Activated CD8-positive, alpha-beta memory T cell treated with anti-CD3 and anti-CD28 coated beads for 24 hours (primary cell): Measurements from ENCODE around the gene SEPTIN5.
"Not testable (repeated sequence)": the region's sequence is repeated elsewhere in the genome, so short reads cannot be mapped to it uniquely, and the experiment has no call there.

Experiments
- DNase-seq: peaks from one replicate; pipeline ENCODE4 v3.0.0-alpha.2; 2020

SEPTIN5 gene

GRCh38 chr22:19714312-19715187 lies at the start of gene SEPTIN5:
TSS of gene SEPTIN5 (plus strand) at chr22:19714503. CDS start at chr22:19714589, 86 bp downstream.
- no peak for DNase-seq

GRCh38 chr22:19664951-19665783 lies 49.1 kb upstream of the SEPTIN5 start:
- no peak for DNase-seq

GRCh38 chr22:19665784-19666672 lies 48.3 kb upstream of the SEPTIN5 start:
- no peak for DNase-seq

- no peak for DNase-seq
Observed at GRCh38 chr22:19666673-19667593, 47.4 kb upstream of the SEPTIN5 start.

- no peak for DNase-seq
Observed at GRCh38 chr22:19667872-19668740, 46.2 kb upstream of the SEPTIN5 start.

GRCh38 chr22:19668748-19669147 lies 45.6 kb upstream of the SEPTIN5 start:
- DNase-seq, result no peak

- DNase-seq, result no peak
Observed at GRCh38 chr22:19669570-19669969, 44.7 kb upstream of the SEPTIN5 start.

- DNase-seq, result no peak
Observed at GRCh38 chr22:19671316-19671715, 43.0 kb upstream of the SEPTIN5 start.

GRCh38 chr22:19672054-19672776 lies 42.1 kb upstream of the SEPTIN5 start:
- peak; percentile 4 for DNase-seq

GRCh38 chr22:19673660-19674059 lies 40.6 kb upstream of the SEPTIN5 start:
- DNase-seq, result peak; percentile 13

- DNase-seq, result peak; percentile 15
Observed at GRCh38 chr22:19674129-19674928, 40.0 kb upstream of the SEPTIN5 start.

- peak; percentile 26 for DNase-seq
Observed at GRCh38 chr22:19674929-19675253, 39.4 kb upstream of the SEPTIN5 start.

- peak; percentile 19 for DNase-seq
Observed at GRCh38 chr22:19675428-19675827, 38.9 kb upstream of the SEPTIN5 start.

- DNase-seq, result not testable (repeated sequence)
Observed at GRCh38 chr22:19676437-19676836, 37.9 kb upstream of the SEPTIN5 start.

- DNase-seq, result no peak
Observed at GRCh38 chr22:19678949-19679521, 35.3 kb upstream of the SEPTIN5 start.

- peak; percentile 76 for DNase-seq
Observed at GRCh38 chr22:19679522-19680101, 34.7 kb upstream of the SEPTIN5 start.

GRCh38 chr22:19680287-19680881 lies 33.9 kb upstream of the SEPTIN5 start:
- DNase-seq, result no peak
